Measurements from ENCODE around the gene POLR3B. TPM values are rescaled to one million over a fixed set of nuclear protein-coding genes. Genes with fewer than 3 reads are reported as not detected.
A peak's percentile ranks its signal among the peaks of the same experiment; 100 is the strongest.

The POLR3B gene
- total RNA-seq, 1 donor from 2014 or later: 9.6 TPM

- Mint-ChIP-seq H3K9me3 (ENCODE audit: low read depth) (peaks cover 3% of the 10 kb centered on the region), H3K4me3 (ENCODE audit: unreplicated experiment) (no peak overlapping the region)
- DNase-seq (ENCODE audit: low spot score): no peak
These were observed 25.0 kb upstream of the POLR3B start for GRCh38 chr12:106332536-106332935.

DNA sequence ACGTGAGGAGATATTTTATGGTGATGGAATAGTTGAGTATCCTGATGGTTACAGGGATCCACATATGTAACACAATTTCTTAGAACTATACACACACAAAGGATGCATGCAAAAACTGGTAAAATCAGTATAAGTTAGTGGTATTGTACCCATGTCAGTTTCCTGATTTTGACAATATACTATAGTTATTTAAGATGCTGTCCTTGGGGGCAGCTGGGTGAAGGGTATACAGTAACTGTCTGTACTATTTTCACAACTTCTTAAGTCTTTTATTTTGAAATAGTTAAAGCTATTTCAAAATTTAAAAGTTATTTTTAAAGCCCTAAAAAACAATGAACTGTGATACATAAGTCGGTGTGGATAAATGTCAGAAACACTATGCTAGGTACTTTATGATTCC, 24.5 kb upstream of the POLR3B start:
- TF ChIP-seq CTCF (IDR thresholded peaks at IDR 0.05): no peak
- Mint-ChIP-seq H3K27ac (ENCODE audit: unreplicated experiment) (no peak overlapping the region), H3K4me1 (ENCODE audit: low read depth) (no peaks in the 10 kb centered on the region), H3K4me3 (ENCODE audit: unreplicated experiment) (no peak overlapping the region), H3K27me3 (ENCODE audit: low read depth) (no peaks in the 10 kb centered on the region), H3K9me3 (ENCODE audit: low read depth) (peaks cover 3% of the 10 kb centered on the region), H3K36me3 (ENCODE audit: low read depth) (peaks cover 20% of the 10 kb centered on the region)
- DNase-seq (ENCODE audit: low spot score): no peak

More at GRCh38 chr12:106332536-106332935, 25.0 kb upstream of the POLR3B start:
- Mint-ChIP-seq H3K27me3 (ENCODE audit: low read depth) (no peaks in the 10 kb centered on the region), H3K4me1 (ENCODE audit: low read depth) (no peaks in the 10 kb centered on the region), H3K27ac (ENCODE audit: unreplicated experiment) (no peak overlapping the region), H3K36me3 (ENCODE audit: low read depth) (peaks cover 20% of the 10 kb centered on the region)
- no peak for TF ChIP-seq CTCF (IDR thresholded peaks at IDR 0.05)

- Mint-ChIP-seq H3K27ac (ENCODE audit: unreplicated experiment) (no peak overlapping the region), H3K4me3 (ENCODE audit: unreplicated experiment) (no peak overlapping the region), H3K4me1 (ENCODE audit: low read depth) (no peaks in the 10 kb centered on the region), H3K27me3 (ENCODE audit: low read depth) (no peaks in the 10 kb centered on the region), H3K9me3 (ENCODE audit: low read depth) (peaks cover 3% of the 10 kb centered on the region), H3K36me3 (ENCODE audit: low read depth) (peaks cover 17% of the 10 kb centered on the region)
- TF ChIP-seq CTCF (IDR thresholded peaks at IDR 0.05): no peak
- no peak for DNase-seq (ENCODE audit: low spot score)
These were observed 23.8 kb upstream of the POLR3B start for GRCh38 chr12:106333756-106334155.

DNA sequence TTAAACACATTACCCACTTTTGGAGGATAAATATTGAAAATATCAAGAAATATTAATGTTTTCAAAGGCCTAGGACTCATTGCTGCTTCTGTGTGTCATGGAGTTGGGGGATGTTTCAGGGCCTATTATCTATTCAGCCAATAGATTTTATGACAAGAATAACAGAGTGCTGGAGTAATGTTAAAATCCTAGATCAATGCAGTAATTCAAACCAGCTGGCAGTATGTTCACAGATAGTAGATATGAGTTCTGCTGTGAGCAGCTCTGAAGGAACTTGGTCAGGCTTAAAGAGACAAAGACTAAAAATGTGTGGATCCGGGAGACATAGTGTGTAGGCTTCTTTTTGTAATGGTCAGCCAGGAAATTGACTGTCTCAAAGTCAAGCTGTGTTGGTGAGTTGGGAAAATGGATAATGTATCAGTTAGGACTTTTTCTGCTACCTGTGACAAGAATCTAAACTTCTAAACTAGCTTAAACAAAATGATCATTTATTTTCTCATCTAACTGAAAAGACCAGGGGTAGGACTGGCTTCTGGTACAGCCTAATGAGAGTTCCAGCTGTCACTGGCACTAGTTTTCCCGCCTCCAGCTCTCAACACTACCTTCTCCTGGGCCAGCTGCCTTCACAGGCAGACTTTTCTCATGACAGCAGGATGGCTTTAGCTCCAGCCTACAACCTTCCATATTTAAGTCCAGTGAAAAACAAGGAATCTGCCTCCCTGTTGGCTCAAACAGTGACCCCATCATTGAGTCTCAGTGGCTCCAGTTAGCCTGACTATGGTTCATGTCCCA, 16.3 kb upstream of the POLR3B start:
- Mint-ChIP-seq H3K4me3 (ENCODE audit: unreplicated experiment) (no peak overlapping the region), H3K36me3 (ENCODE audit: low read depth) (peaks cover 8% of the 10 kb centered on the region), H3K4me1 (ENCODE audit: low read depth) (peaks cover 19% of the 10 kb centered on the region), H3K27ac (ENCODE audit: unreplicated experiment) (no peak overlapping the region), H3K9me3 (ENCODE audit: low read depth) (peaks cover 4% of the 10 kb centered on the region), H3K27me3 (ENCODE audit: low read depth) (no peaks in the 10 kb centered on the region)
- TF ChIP-seq CTCF (IDR thresholded peaks at IDR 0.05): no peak
- no peak for DNase-seq (ENCODE audit: low spot score)

- peaks cover 4% of the 10 kb centered on the region for H3K9me3 Mint-ChIP-seq (ENCODE audit: low read depth)
- H3K4me3 Mint-ChIP-seq (ENCODE audit: unreplicated experiment): peak overlapping the region; percentile 62
- H3K27me3 Mint-ChIP-seq (ENCODE audit: low read depth): no peaks in the 10 kb centered on the region
- peaks cover 19% of the 10 kb centered on the region for H3K4me1 Mint-ChIP-seq (ENCODE audit: low read depth)
- TF ChIP-seq CTCF (IDR thresholded peaks at IDR 0.05): peak; percentile 22
- H3K36me3 Mint-ChIP-seq (ENCODE audit: low read depth): peaks cover 6% of the 10 kb centered on the region
- H3K27ac Mint-ChIP-seq (ENCODE audit: unreplicated experiment): peak overlapping the region; percentile 94
- no peak for DNase-seq (ENCODE audit: low spot score)
These were observed 14.9 kb upstream of the POLR3B start for GRCh38 chr12:106342397-106343213.

All from chondrocyte (in vitro differentiated cells).